ENCODE results near the gene ZNF397. TPM values are rescaled to one million over a fixed set of nuclear protein-coding genes. Genes with fewer than 3 reads are reported as not detected.

The ZNF397 gene
- total RNA-seq, 1 experiment from 2014 or later = 35.3 TPM

DNA sequence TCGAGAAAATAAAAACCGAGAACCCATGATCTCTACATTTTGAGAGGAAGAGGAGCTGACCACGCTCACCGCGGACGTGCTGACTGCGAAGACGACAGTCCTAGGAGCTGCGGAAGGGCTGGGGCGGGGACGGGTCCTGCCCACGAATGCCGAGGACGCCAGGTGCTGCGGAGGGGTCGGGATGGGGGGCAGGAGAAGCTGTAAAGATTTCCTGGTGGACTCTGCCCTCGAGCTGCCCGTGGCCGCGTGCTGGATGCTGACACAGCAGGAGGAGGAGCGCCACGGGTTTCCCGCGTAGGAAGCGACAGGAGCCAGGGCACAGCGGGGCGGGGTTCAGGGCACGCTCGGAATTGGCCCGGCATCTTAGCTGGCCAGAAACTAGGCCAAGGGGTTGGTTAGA is 27.0 kb downstream of the ZNF397 start:
- Histone ChIP-seq H3K56ac (ENCODE audit: insufficient read length, low read depth, low read length) (no peak overlapping the region), H2BK12ac (ENCODE audit: insufficient read length, low read depth, low read length) (no peak overlapping the region), H3K9ac (ENCODE audit: extremely low read depth, insufficient read length, low read length) (no peak overlapping the region), H4K20me1 (ENCODE audit: control insufficient read depth, insufficient read depth, insufficient read length) (no peaks in the 10 kb centered on the region), H2AFZ (ENCODE audit: low read length) (no peak overlapping the region), H3K14ac (ENCODE audit: insufficient read depth, low read length) (no peak overlapping the region), H3K27ac (ENCODE audit: insufficient read length, low read depth, low read length) (no peak overlapping the region), H3K79me2 (ENCODE audit: insufficient read depth, low read length) (no peaks in the 10 kb centered on the region), H3K27me3 (ENCODE audit: insufficient read depth, low read length) (no peaks in the 10 kb centered on the region), H3K4ac (ENCODE audit: low read depth, low read length) (no peak overlapping the region), H3K9me3 (ENCODE audit: control insufficient read depth, low read depth, low read length) (no peaks in the 10 kb centered on the region), H3K4me1 (ENCODE audit: insufficient read depth, low read length) (peaks cover 2% of the 10 kb centered on the region; the same call in 1 of the 2 replicates), H2BK20ac (ENCODE audit: low read depth, low read length, poor library complexity, severe bottlenecking) (no peak overlapping the region), H2BK15ac (ENCODE audit: low read depth, low read length) (no peak overlapping the region), H2AK5ac (ENCODE audit: insufficient read length, low read length) (no peak overlapping the region), H2BK5ac (ENCODE audit: insufficient read length, low read length) (no peak overlapping the region), H3K4me2 (ENCODE audit: insufficient read depth, insufficient read length, low read length) (no peak overlapping the region), H3K23ac (ENCODE audit: insufficient read length, low read depth, low read length) (no peak overlapping the region), H3K79me1 (ENCODE audit: insufficient read depth, low read depth, low read length, poor library complexity, severe bottlenecking) (no peaks in the 10 kb centered on the region), H4K8ac (replicated peaks; ENCODE audit: insufficient read length, low read depth, low read length) (no peak overlapping the region), H4K5ac (ENCODE audit: insufficient read length, low read depth, low read length) (no peak overlapping the region), H3K18ac (ENCODE audit: insufficient read length, low read depth, low read length) (no peak overlapping the region), H4K91ac (ENCODE audit: insufficient read length, low read depth, low read length) (no peak overlapping the region), H3T11ph (ENCODE audit: low read length) (no peak overlapping the region), H3K23me2 (ENCODE audit: insufficient read length, low read depth, low read length, poor library complexity, severe bottlenecking) (peaks cover 2% of the 10 kb centered on the region), H2BK120ac (ENCODE audit: low read depth, low read length, poor library complexity, severe bottlenecking) (no peak overlapping the region)
- H3K4me3 Mint-ChIP-seq = no peak overlapping the region; a peak in 1 of 5 replicates
- H3K9me3 Mint-ChIP-seq = peaks cover 20 to 23% of the 10 kb centered on the region in 2 experiments
- WGBS (ENCODE audit: extremely low coverage, insufficient read length, low lambda C conversion rate) = no CpG with 5 or more reads among the region's 30 CpGs
- H3K4me1 Mint-ChIP-seq = peaks cover 8 to 11% of the 10 kb centered on the region in 2 experiments
- TF ChIP-seq, protein P1, sequence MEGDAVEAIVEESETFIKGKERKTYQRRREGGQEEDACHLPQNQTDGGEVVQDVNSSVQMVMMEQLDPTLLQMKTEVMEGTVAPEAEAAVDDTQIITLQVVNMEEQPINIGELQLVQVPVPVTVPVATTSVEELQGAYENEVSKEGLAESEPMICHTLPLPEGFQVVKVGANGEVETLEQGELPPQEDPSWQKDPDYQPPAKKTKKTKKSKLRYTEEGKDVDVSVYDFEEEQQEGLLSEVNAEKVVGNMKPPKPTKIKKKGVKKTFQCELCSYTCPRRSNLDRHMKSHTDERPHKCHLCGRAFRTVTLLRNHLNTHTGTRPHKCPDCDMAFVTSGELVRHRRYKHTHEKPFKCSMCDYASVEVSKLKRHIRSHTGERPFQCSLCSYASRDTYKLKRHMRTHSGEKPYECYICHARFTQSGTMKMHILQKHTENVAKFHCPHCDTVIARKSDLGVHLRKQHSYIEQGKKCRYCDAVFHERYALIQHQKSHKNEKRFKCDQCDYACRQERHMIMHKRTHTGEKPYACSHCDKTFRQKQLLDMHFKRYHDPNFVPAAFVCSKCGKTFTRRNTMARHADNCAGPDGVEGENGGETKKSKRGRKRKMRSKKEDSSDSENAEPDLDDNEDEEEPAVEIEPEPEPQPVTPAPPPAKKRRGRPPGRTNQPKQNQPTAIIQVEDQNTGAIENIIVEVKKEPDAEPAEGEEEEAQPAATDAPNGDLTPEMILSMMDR (conservative IDR thresholded peaks at IDR 0.05) = no peak
- no peak overlapping the region for H3K27ac Mint-ChIP-seq
- no peak for DNase-seq
- H3K36me3 Mint-ChIP-seq (ENCODE audit: insufficient read depth in 1 of 3, low read depth in 3 of 3) = peaks cover 23 to 39% (median 27%) of the 10 kb centered on the region in 3 experiments
- no peaks in the 10 kb centered on the region; the same call in 1 of the 2 replicates for H3K27me3 Mint-ChIP-seq (ENCODE audit: low read depth)

All from H9 (cell line).